Type B pancreatic cell (in vitro differentiated cells): ENCODE measurements around the gene S100A2. TPM values are rescaled to one million over a fixed set of nuclear protein-coding genes. Genes with fewer than 3 reads are reported as not detected.

Experiments used
- DNase-seq: peaks from one replicate; pipeline ENCODE4 v3.0.0; 2021; ENCODE audit warnings: mixed read lengths; ENCODE audit not compliant: unreplicated experiment; ENCODE audit errors: extremely low spot score
- H3K27ac Mint-ChIP-seq: 2 replicates; pipeline ENCODE4 v1.8.0; 2021; ENCODE audit warnings: mild to moderate bottlenecking, mixed read lengths
- H3K27me3 Mint-ChIP-seq: 2 replicates; pipeline ENCODE4 v1.8.0; 2021; ENCODE audit warnings: mixed read lengths
- H3K36me3 Mint-ChIP-seq: 2 replicates; pipeline ENCODE4 v1.8.0; 2021; ENCODE audit warnings: mixed read lengths
- H3K4me1 Mint-ChIP-seq: one replicate; pipeline ENCODE4 v1.8.0; 2021; ENCODE audit warnings: mixed read lengths; ENCODE audit not compliant: unreplicated experiment
- H3K4me3 Mint-ChIP-seq: 2 replicates; pipeline ENCODE4 v1.8.0; 2021; ENCODE audit warnings: mild to moderate bottlenecking, mixed read lengths
- H3K9me3 Mint-ChIP-seq: 2 replicates; pipeline ENCODE4 v1.8.0; 2021; ENCODE audit warnings: mixed read lengths
- CTCF ChIP-seq: fragments of 200-600 bp; sonication (generic); conservative IDR thresholded peaks from 2 replicates; pipeline ENCODE4 v1.5.0; 2021; ENCODE audit warnings: antibody characterized with exemption, mild to moderate bottlenecking
- total RNA-seq: library from RNA; stranded (reverse); gene quantifications from 2 replicates; pipeline ENCODE4 v1.2.1, GENCODE V29; 2021; ENCODE audit warnings: low replicate concordance

Gene S100A2
- total RNA-seq, 1 donor from 2014 or later, result 0.75 TPM

- Mint-ChIP-seq H3K27me3 (no peaks in the 10 kb centered on the region), H3K4me1 (no peaks in the 10 kb centered on the region), H3K4me3 (no peak overlapping the region), H3K27ac (no peak overlapping the region), H3K9me3 (no peaks in the 10 kb centered on the region), H3K36me3 (no peaks in the 10 kb centered on the region)
- no peak for TF ChIP-seq CTCF
- DNase-seq, result no peak
Observed at GRCh38 chr1:153602749-153603148, 37.1 kb upstream of the S100A2 start.

- Mint-ChIP-seq H3K27ac (peak overlapping the region; percentile 26), H3K4me1 (no peaks in the 10 kb centered on the region), H3K36me3 (no peaks in the 10 kb centered on the region), H3K9me3 (no peaks in the 10 kb centered on the region), H3K4me3 (no peak overlapping the region), H3K27me3 (no peaks in the 10 kb centered on the region)
- no peak for DNase-seq
- TF ChIP-seq CTCF, result no peak
Observed at GRCh38 chr1:153599847-153600246, 34.2 kb upstream of the S100A2 start.

GRCh38 chr1:153598309-153599172, 32.9 kb upstream of the S100A2 start:
- Mint-ChIP-seq H3K4me3 (no peak overlapping the region), H3K4me1 (no peaks in the 10 kb centered on the region), H3K36me3 (no peaks in the 10 kb centered on the region), H3K27ac (peak overlapping the region; percentile 56), H3K9me3 (no peaks in the 10 kb centered on the region), H3K27me3 (no peaks in the 10 kb centered on the region)
- DNase-seq, result no peak
- no peak for TF ChIP-seq CTCF

- Mint-ChIP-seq H3K4me3 (no peak overlapping the region), H3K27me3 (no peaks in the 10 kb centered on the region), H3K4me1 (peaks cover 4% of the 10 kb centered on the region), H3K27ac (no peak overlapping the region), H3K9me3 (no peaks in the 10 kb centered on the region), H3K36me3 (no peaks in the 10 kb centered on the region)
- no peak for DNase-seq
- TF ChIP-seq CTCF, result no peak
Observed at GRCh38 chr1:153597206-153597605, 31.6 kb upstream of the S100A2 start.

GRCh38 chr1:153592748-153593147, 27.1 kb upstream of the S100A2 start:
- H3K27ac Mint-ChIP-seq, result no peak overlapping the region
- no peak for DNase-seq
- no peaks in the 10 kb centered on the region for H3K27me3 Mint-ChIP-seq

More at GRCh38 chr1:153592748-153593147, 27.1 kb upstream of the S100A2 start:
- no peak for TF ChIP-seq CTCF
- Mint-ChIP-seq H3K36me3 (no peaks in the 10 kb centered on the region), H3K9me3 (no peaks in the 10 kb centered on the region), H3K4me3 (no peak overlapping the region), H3K4me1 (peaks cover 4% of the 10 kb centered on the region)
